Right renal pelvis (tissue), 4 donors: ENCODE measurements around the gene SACS. TPM values are rescaled to one million over a fixed set of nuclear protein-coding genes. Genes with fewer than 3 reads are reported as not detected.
"Not testable (repeated sequence)": the region's sequence is repeated elsewhere in the genome, so short reads cannot be mapped to it uniquely, and the experiment has no call there.

Experiments used
- DNase-seq, 4 donors: peaks; one replicate each; pipeline ENCODE4 v3.0.0-alpha.2; 2013; ENCODE audit warnings: low read depth in 4 of 4, low spot score in 3 of 4, missing footprints in 1 of 4
- polyA plus RNA-seq, 4 donors: library from polyadenylated mRNA; unstranded; fragments of 120-200 nt; gene quantifications; one replicate each; pipeline ENCODE4 v1.2.1, GENCODE V29; 2013; ENCODE audit not compliant: insufficient read length in 4 of 4

SACS gene
- polyA plus RNA-seq, 4 donors: 11.5 to 12.4 (median 12.0) TPM

- DNase-seq: no peak
Measured at GRCh38 chr13:23421596-23421995, 11.9 kb downstream of the SACS start.

GRCh38 chr13:23418776-23419683 lies 14.5 kb downstream of the SACS start:
- no peak for DNase-seq

- DNase-seq: no peak
Measured at GRCh38 chr13:23414682-23415081, 18.8 kb downstream of the SACS start.

- no peak for DNase-seq
Measured at GRCh38 chr13:23411706-23412105, 21.8 kb downstream of the SACS start.

GRCh38 chr13:23411220-23411619 lies 22.3 kb downstream of the SACS start:
- no peak for DNase-seq

- DNase-seq: no peak
Measured at GRCh38 chr13:23408026-23408425, 25.5 kb downstream of the SACS start.

GRCh38 chr13:23401156-23401555 lies 32.3 kb downstream of the SACS start:
- DNase-seq: not testable (repeated sequence)

- no peak for DNase-seq
Measured at GRCh38 chr13:23399347-23399746, 34.2 kb downstream of the SACS start.

- no peak for DNase-seq
Measured at GRCh38 chr13:23394821-23395220, 38.7 kb downstream of the SACS start.

- no peak for DNase-seq
Measured at GRCh38 chr13:23392925-23393645, 40.4 kb downstream of the SACS start.

GRCh38 chr13:23392313-23392712 lies 41.2 kb downstream of the SACS start:
- DNase-seq: no peak

GRCh38 chr13:23391752-23392151 lies 41.8 kb downstream of the SACS start:
- DNase-seq: no peak

GRCh38 chr13:23386533-23386932 lies 47.0 kb downstream of the SACS start:
- no peak for DNase-seq

GRCh38 chr13:23385931-23386330 lies 47.6 kb downstream of the SACS start:
- DNase-seq: no peak

GRCh38 chr13:23384111-23384510 lies 49.4 kb downstream of the SACS start:
- no peak for DNase-seq

GRCh38 chr13:23383151-23383550 lies 50.4 kb downstream of the SACS start:
- no peak for DNase-seq

GRCh38 chr13:23381866-23382265 lies 51.6 kb downstream of the SACS start:
- DNase-seq: no peak

- DNase-seq: no peak
Measured at GRCh38 chr13:23380534-23380933, 53.0 kb downstream of the SACS start.

- DNase-seq: no peak
Measured at GRCh38 chr13:23377983-23378632, 55.4 kb downstream of the SACS start.

GRCh38 chr13:23377579-23377978 lies 55.9 kb downstream of the SACS start:
- no peak for DNase-seq
